Measurements from ENCODE around the gene LXN.
"Not testable (repeated sequence)": the region's sequence is repeated elsewhere in the genome, so short reads cannot be mapped to it uniquely, and the experiment has no call there.

LXN gene, protein sequence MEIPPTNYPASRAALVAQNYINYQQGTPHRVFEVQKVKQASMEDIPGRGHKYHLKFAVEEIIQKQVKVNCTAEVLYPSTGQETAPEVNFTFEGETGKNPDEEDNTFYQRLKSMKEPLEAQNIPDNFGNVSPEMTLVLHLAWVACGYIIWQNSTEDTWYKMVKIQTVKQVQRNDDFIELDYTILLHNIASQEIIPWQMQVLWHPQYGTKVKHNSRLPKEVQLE

DNA sequence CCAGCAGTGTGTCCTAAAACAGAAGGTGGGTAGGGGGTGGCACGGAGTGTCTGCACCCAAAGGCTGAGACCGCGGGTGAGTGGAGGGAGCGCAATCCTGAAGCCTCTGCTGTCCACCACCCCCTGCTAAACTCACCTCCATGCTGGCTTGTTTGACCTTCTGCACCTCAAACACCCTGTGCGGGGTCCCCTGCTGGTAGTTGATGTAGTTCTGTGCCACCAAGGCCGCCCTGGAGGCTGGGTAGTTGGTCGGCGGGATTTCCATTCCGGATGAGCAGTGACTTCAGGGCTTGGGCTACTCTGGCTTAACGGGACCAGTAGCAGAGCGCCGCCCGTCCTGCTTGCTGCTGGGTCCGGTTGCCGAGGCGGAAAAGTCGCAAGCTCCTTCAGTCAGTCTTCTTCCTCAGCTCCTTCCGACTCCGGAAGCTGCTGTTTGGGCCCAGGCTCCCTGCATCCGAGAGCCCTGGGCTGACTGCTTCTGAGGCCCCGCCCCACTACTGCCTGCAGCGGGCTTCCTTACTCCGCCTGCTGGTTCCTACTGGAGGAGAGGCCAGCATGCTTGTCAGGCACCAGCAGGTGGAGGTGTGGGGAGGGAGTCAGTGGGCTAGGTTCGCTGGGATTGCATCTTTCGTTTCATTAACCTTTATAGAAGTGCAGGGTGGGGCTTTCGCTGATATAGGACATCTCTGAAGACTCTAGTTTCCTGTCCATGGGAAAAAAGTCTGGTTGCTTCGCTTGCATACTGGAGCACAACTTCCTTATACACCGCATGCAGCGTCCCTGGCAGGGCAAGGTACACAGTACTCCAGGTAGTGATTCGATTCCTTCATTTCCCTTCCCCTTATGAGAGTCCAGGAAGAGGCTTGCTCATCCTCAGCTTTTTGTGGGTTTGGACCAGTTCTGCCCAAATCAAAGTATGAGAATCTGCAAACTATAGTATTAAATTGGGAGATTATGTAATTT is at the start of gene LXN:
TSS of gene LXN (minus strand) at position 434 of the 962 bp plus-strand sequence. CDS start at position 264, 170 bp downstream.
- DNase-seq (ENCODE audit: low read depth in 2 of 2): peak; percentile 70 to 71

DNA sequence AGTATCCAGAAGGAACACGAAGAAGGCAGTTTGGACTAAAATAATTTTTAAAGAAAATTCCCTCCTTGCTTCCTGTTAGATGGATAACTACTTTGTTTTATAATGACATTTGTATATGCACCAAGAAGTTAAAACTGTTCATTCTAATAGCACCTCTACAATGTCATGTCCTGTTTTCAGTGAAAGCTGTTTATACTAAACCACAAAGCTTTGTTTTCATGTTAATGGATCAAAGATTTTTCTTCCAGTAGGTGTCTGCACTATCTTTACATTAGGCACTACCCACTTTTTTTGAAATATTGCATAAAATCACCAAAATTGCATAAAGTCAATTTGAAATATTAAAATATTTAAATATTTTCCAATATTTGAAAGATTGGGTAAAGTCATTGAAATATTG is 49.7 kb upstream of the LXN start:
- DNase-seq (ENCODE audit: low read depth in 2 of 2): no peak

DNA sequence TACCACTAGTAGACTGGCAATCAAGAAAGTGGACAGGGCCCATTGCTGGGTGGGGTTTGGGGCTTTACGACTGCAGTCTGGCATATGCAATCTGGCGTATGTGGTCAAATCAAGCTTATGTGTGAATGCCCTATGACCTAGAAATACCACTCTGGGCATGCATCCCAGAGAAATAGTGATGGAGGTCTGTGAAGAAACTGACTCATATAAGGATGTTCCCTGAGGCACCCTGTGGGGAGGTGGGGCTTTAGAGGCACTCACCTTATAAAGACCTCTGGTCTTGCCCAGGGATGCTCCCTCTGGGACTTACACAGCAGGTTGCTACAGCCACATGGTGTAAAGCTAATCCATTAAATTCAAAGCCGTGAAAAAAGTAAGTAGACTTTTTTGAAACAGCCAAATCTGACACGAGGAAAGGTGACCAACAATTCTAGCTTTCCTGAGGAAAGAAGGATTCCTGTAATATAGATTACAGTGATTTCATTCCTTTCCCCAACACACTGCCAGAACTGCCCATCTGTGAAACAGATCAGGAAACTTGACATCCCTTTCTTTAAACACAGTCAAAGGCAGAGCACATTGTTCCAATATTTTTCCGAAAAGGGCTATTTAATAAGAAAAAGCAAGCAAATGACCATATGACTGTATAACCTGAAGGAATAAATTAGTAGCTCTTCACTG is 46.2 kb upstream of the LXN start:
- DNase-seq (ENCODE audit: low read depth in 2 of 2): no peak

DNA sequence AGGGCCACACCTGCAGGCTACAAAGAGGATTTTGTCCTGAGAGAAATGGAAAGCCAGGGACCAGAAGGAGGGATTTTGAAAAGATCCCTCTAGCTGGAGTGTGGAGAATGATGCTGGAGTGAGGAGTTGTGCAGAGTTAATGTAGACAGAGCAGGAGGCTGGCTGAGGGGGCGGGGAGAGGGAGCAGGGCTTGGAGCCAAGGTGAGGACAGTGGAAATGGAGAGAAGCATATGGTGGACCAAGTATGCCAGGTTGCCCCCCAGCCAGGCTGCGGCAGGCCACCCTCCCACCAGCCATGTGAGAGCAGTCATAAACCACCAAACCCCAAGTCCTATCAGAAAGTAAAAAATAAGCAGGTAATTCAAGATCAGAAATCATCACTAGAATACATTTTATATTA is 45.1 kb upstream of the LXN start:
- DNase-seq (ENCODE audit: low read depth in 2 of 2): no peak

DNA sequence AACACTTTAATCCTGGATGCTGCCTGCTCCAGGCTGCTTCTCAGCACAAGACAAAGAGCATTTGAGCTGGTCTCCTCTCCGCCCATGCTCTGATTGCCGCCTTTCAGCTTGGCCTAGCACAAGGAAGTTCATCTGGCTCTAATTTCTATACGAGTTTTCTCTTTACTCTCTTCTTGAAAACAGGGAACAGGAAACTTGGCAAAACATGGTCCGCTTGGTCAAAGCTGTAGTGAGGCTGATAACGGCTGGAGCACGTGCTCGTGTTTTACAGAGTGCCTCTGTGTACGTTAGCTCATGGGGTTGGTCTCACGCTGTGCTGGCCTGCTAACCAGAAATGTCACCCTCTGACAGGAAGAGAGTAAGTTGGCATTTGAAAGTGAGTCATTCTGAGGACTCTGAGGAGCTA is 40.6 kb upstream of the LXN start:
- DNase-seq (ENCODE audit: low read depth in 2 of 2): no peak

DNA sequence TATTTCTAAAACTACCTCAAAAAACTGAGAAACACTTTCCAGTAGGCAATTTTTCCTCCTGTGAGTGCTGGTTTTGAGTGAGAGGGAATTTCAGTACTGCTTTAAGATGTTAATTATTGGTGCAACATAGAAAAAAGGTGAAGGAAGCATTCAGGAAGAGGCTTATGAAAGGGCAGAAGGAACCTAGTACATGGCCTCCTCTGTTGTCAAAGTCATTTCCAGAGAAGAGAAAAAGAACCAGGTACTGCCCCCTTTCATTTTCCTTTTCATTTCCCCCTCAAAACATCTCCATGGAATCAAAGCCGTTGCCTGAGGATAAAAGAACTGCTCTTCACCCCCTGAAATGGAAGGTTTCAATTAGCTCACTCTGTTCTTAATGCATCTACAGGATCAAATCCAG is 40.0 kb upstream of the LXN start:
- no peak for DNase-seq (ENCODE audit: low read depth in 2 of 2)

DNA sequence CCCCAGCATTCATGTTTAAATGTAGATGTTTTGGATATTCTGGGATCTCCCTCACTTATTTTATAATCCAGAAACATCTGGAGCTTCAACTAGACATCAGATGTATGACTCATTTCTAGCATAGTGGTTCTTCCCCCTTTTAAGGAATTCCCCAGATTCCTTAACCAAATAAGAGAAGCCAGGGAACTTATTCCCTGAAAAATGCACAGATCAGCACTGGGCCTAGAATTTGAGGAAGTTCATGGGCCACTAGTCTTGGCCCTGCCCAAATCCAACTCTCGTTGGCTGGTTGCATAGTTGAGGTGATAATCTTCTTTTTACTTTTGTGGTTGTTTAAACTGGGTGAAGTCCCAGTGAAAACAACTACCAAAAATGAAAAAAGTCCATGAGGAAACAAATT is 39.4 kb upstream of the LXN start:
- no peak for DNase-seq (ENCODE audit: low read depth in 2 of 2)

DNA sequence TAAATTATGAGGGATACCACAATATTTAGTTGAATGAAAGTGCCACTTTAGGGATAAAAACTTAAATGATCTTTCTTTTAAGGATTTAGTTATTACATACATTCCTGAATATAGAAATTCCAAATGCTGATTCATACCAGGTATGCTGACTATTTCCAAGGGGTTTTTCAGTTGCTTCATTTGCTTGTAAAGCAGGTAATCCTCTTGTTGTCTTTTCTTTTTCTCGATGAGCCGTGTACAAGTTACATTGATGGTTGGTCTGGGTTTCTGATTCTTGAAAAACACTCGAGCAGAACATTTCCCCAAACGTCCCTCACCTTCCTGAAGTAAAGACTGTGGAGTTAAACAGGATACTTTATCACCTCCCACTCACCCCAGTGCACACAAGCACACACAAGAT is 38.2 kb upstream of the LXN start:
- no peak for DNase-seq (ENCODE audit: low read depth in 2 of 2)

DNA sequence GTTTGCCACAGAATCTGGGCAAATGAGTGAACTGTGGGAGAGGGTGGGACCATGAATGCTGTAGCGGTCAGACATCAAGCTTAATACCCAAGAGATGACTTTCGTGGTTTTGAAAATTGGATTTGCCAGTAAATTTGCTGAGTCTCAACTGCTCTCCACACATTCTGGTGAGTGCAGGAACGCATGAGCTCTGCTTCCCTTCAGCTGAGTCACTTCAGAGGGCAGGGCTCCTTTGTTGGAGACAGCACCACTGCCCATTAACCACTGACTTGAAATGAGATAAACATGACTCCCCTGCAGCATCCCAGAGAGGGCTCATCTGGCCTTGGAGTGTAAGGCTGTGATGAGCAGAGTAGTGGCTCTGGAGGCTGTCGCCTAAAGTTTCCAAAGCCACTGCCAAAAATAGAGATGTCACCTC is 37.2 kb upstream of the LXN start:
- DNase-seq (ENCODE audit: low read depth in 2 of 2): no peak

DNA sequence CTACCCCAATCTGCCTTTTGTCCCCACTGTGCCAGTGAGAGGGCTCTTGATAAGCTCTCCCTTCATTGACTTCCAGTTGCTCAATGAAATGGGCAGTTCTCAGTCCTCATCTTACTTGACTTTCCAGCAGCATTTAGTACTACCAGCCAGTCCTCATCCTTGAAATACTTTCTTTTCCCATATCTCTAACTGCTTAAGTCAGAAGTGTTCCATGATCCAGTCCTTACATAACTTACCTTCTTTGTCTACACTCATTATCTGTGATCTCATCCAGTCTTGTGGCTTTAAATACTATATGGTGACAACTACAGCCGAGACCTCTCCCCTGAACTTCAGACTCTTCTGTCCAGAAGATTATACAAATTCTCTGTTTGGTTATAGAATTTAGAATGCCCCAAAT is 31.1 kb upstream of the LXN start:
- DNase-seq (ENCODE audit: low read depth in 2 of 2): no peak

DNA sequence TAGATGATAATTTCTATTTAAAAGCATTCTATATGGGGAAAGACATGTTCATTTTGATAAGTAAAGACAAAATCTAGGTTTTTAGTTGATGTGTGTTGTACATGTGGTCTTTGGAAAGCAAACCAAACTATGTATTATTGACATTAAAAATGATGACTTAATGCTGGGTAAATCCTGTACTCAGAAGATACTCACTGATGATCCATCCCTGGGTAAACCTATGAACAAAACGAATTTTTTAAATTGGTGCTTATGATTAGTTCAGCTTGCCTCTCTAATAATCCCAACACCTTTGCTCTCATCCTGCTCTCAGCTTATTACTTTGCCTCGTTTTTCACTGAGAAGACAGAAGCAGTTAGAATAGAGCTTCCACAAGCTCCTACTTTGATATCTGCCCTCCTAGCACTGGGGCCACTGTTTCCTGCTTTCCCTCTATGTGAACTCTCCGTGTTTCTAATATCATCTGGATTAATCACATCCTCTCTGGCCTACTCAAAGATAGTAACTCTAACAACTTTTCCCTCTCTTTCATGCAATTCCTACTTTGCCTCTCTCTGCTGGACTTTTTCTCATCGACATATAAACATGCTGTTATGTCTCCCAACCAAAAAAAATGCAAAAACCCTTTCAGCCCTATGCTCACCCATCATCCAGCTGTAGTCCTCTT is 30.5 kb upstream of the LXN start:
- no peak for DNase-seq (ENCODE audit: low read depth in 2 of 2)

DNA sequence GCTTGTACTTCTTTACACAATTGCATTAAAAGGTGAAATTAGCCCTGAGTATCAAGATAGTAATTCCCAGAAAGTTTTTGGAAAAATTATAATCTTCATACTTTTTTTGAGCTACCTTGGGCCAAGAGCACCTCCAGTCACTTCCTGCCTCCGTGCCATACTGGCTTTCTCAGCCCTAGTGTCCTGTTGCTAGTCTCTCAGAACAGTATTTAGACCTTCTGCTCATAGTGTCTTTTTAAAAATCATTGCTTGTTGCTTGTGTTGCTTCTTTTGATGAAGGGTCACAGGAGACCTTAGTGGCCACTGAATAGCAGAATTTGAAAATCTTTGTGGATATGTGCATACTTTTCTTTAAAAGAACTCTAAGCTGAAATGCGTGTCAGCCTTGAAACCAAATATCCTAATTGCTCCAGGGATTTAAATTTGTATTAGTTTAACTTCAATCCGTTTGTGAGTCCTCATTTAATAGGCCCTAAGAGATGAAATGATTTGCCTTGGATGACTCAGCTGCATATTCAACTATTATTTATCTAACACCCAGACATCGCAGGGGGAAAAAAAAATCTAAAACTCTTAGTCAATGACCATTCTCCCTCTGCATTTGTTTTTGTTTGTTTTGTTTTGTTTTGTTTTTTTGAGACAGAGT is 29.1 kb upstream of the LXN start:
- no peak for DNase-seq (ENCODE audit: low read depth in 2 of 2)

DNA sequence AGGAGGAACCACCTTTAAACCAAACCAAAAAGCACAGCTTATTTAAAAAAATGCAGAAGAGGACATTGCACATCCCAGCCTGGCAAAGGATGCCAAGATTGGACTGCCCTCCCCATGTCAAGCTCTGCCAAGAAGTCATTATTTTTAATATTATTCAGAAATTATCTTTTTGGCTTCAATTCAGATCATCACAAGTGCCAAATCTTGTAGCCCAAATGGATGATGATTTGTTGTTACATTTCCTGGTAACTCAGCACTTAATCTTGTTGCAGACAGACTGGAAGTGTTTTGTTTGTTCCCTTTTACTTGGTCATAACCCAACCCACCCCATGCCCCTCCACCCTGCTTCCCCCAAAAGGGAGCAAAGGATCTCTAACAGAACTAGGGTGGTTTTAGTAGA is 28.1 kb upstream of the LXN start:
- no peak for DNase-seq (ENCODE audit: low read depth in 2 of 2)

DNA sequence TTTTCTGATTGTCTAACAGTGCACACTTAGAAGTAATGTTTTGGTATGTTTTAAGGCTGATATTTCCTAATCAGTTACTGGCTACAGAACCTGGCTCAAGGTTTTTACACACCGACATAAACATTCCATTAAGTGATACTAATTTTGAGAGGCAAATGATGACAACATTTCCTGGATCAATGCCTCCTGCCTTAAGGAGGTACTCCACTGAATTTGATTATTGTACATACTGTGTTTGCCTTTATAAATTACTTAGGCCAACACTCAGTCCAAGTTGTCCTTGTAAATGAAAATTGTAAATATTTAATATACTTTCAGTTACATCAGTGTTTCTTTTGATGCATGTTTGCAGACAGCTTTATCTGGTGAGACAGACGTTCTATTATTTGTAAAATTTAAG is 24.2 kb upstream of the LXN start:
- DNase-seq (ENCODE audit: low read depth in 2 of 2): no peak

DNA sequence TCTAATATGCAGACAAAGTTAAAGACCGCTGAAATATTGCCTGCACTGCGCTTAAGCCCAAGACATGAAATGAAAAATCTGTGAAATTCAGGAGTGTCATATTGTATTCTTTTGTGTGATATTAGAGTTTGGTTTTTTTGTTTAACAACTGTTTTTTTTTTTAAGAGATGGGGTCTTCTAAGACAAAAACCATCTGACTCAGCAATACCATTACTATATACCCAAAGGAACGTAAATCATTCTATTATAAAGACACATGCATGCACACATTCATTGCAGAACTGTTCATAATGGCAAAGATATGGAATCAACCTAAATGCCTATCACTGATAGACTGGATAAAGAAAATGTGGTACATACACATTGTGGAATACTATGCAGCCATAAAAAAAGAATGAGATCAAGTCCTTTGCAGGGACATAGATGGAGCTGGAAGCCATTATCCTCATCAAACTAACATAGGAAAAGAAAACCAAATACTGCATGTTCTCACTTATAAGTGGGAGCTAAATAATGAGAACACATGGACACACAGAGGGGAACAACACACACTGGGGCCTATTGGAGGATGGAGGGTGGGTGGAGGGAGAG is 21.5 kb upstream of the LXN start:
- DNase-seq (ENCODE audit: low read depth in 2 of 2): not testable (repeated sequence)

DNA sequence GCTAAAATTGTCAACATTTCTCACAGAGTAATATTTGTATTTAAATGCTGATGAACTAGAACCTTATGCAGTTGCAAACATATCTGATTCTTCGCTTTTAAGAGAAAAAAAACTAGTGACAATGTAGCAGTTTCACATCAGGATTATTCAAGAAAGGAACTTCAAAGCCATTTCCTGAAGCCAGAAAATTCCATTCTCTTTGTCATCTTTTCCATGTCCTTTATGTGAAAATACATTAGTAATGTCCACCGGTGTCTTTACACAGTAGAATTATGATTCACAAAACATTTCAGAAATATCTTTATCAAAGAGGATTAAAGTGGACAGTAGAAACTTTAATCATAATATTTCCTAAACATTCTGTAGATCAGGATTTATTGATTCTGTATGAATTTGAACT is 12.7 kb upstream of the LXN start:
- no peak for DNase-seq (ENCODE audit: low read depth in 2 of 2)

DNA sequence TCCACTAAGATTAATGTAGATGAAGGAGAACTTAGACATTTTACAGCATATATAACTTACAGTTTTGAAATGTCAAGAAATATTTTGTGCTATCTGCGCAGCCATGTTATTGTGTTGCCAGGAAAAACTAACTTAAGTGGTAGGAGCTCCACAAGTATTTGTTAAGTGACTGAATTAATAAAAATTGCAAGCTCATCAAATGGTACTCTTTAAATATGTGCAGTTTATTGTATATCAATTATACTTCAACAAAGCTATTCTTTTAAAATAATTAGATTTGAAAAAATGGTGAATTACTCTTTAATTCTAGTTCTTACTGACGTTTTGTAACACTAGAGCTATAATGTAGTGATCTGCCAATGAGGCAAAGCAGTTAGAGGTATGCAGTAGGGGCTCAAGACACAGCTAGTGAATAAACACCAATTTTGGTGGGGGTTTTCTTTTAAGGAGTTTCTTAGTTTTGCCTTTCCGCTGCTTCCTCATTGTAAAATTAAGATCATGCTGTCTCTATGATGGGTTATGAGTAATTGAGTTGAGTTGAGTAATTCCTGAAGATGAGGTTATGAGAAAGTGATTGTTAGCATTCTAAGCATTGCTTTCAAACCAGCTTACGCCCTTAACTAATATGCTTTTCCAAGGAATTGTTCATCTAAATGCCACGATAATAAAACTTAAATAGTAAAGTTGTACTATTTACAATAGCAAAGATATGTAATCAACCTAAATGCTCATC is 10.9 kb upstream of the LXN start:
- no peak for DNase-seq (ENCODE audit: low read depth in 2 of 2)

DNA sequence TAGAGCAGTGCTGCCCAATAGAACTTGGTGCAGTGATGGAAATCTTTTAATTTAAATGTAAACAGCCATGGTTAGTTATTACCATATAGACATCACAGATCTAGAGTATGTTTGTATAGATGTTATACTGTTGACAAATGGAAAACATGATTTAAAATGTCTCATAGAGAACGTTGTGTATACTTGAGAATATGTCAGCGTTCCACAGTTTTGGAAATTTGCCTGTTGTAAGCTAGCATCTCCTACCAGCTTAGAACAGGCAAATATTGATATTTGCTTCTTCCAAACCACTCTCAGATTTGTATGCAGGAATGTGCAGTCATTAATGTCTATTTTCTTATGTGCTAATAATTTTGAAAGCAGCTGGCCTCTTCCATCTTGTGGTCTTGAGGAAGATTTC is 8.4 kb upstream of the LXN start:
- DNase-seq (ENCODE audit: low read depth in 2 of 2): no peak

DNA sequence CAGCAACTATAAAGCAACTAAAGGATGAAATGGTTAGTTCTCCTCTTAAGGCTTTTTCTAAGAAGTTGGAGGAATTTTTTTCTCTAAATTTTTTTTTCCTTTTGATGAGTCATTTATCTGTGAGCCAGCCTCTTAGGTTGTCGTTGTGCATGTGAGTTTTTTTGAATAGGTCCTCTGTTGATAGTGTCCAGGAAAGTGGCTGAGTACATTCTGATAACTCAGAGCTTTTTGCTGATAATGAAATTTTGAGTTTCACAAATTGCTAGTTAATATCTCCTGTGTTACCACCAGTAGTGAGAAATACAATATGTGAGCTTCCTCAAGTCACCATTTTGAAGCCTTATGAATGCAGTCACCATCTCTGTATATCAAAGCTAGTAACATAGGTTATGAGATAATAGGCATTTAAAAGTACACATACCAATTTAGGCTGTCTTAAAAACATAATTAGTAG is 7.1 kb upstream of the LXN start:
- DNase-seq (ENCODE audit: low read depth in 2 of 2): no peak

DNA sequence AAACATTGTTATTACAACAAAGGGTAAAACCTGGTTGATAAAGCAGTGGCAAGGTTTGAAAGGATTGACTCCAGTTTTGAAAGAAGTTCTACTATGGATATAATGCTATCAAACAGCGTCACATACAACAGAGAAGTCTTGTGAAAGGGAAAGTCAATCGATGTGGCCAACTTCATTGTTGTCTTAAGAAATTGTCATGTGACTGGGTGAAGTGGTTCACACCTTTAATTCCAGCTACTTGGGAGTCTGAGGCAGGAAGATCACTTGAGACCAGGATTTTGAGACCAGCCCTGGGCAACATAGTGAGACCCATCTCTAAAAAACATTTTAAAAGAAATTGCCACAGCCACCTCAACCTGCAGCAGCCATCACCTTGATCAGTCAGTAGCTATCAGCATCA is 6.2 kb upstream of the LXN start:
- no peak for DNase-seq (ENCODE audit: low read depth in 2 of 2)

Data from stimulated activated CD8-positive, alpha-beta memory T cell treated with anti-CD3 and anti-CD28 coated beads, Interleukin-2, amount 100 ng/mL, for 48 hours (primary cell).